ENCODE results near the gene LRRIQ4.

The LRRIQ4 gene

GRCh38 chr3:169812332-169813235 is at the start of gene LRRIQ4, which contains the start of gene LRRC34:
LRRIQ4 (plus strand) TSS chr3:169812870; CDS start chr3:169821922, 9,052 bp downstream.
LRRC34 (minus strand) TSS chr3:169812904; CDS start chr3:169812548, 356 bp downstream.
- Histone ChIP-seq H3K27ac (ENCODE audit: low read depth, low read length, poor library complexity, severe bottlenecking) (no peak within 1 kb of the TSS), H3K4me3 (ENCODE audit: low read depth, low read length, poor library complexity, severe bottlenecking) (peak within 1 kb of the TSS; percentile 65), H3K27me3 (ENCODE audit: insufficient read depth, low read length) (peaks cover 6% of the 10 kb centered on the region; the same call in 1 of the 2 replicates), H3F3A (ENCODE audit: insufficient read depth, low read length) (0 out of 2 replicates have a peak, but pooled peaks cover 6% of the 10 kb centered on the region), H3K9me2 (ENCODE audit: low read depth, low read length) (no peaks in the 10 kb centered on the region), H3K4me2 (ENCODE audit: low read length) (peak within 1 kb of the TSS; percentile 97), H3K9me3 (ENCODE audit: low read length) (peaks cover 8% of the 10 kb centered on the region), H3K9ac (ENCODE audit: low read length) (peak within 1 kb of the TSS; percentile 57), H2AFZ (ENCODE audit: low read length) (peak within 1 kb of the TSS; percentile 76), H3K79me2 (ENCODE audit: insufficient read depth, low read length) (no peaks in the 10 kb centered on the region), H3K4me1 (ENCODE audit: insufficient read depth, low read length, severe bottlenecking) (peaks cover 37% of the 10 kb centered on the region), H3K36me3 (ENCODE audit: insufficient read depth, low read length) (no peaks in the 10 kb centered on the region; the same call in 1 of the 2 replicates), H4K20me1 (ENCODE audit: insufficient read depth, low read length) (no peaks in the 10 kb centered on the region)
- TF ChIP-seq CTCF (IDR thresholded peaks at IDR 0.05; ENCODE audit: low read length), result no peak
- TF ChIP-seq EZH2 (IDR thresholded peaks at IDR 0.05; ENCODE audit: borderline replicate concordance, low read length), result no peak

- no peak for TF ChIP-seq EZH2 (IDR thresholded peaks at IDR 0.05; ENCODE audit: borderline replicate concordance, low read length)
- TF ChIP-seq CTCF (IDR thresholded peaks at IDR 0.05; ENCODE audit: low read length), result no peak; the same call in 1 of the 2 replicates
- Histone ChIP-seq H3K9me2 (ENCODE audit: low read depth, low read length) (no peaks in the 10 kb centered on the region), H2AFZ (ENCODE audit: low read length) (no peak overlapping the region), H3K4me1 (ENCODE audit: insufficient read depth, low read length, severe bottlenecking) (peaks cover 17% of the 10 kb centered on the region), H3K9me3 (ENCODE audit: low read length) (no peaks in the 10 kb centered on the region), H3K4me2 (ENCODE audit: low read length) (peak overlapping the region; percentile 63), H3K36me3 (ENCODE audit: insufficient read depth, low read length) (no peaks in the 10 kb centered on the region), H3F3A (ENCODE audit: insufficient read depth, low read length) (peaks cover 28% of the 10 kb centered on the region), H3K27ac (ENCODE audit: low read depth, low read length, poor library complexity, severe bottlenecking) (peak overlapping the region; percentile 90), H4K20me1 (ENCODE audit: insufficient read depth, low read length) (no peaks in the 10 kb centered on the region), H3K4me3 (ENCODE audit: low read depth, low read length, poor library complexity, severe bottlenecking) (peak overlapping the region; percentile 79), H3K79me2 (ENCODE audit: insufficient read depth, low read length) (no peaks in the 10 kb centered on the region), H3K27me3 (ENCODE audit: insufficient read depth, low read length) (no peaks in the 10 kb centered on the region), H3K9ac (ENCODE audit: low read length) (peak overlapping the region; percentile 91)
Observed at GRCh38 chr3:169764312-169764881, 48.3 kb upstream of the LRRIQ4 start.

- H3K4me1 ChIP-seq (ENCODE audit: insufficient read depth, low read length, severe bottlenecking), result peaks cover 21% of the 10 kb centered on the region
- TF ChIP-seq EZH2 (IDR thresholded peaks at IDR 0.05; ENCODE audit: borderline replicate concordance, low read length), result no peak
- TF ChIP-seq CTCF (IDR thresholded peaks at IDR 0.05; ENCODE audit: low read length), result no peak; the same call in 1 of the 2 replicates
- peak within 1 kb of the TSS; percentile 63 for H3K4me2 ChIP-seq (ENCODE audit: low read length)
- no peaks in the 10 kb centered on the region for H3K79me2 ChIP-seq (ENCODE audit: insufficient read depth, low read length)
- no peaks in the 10 kb centered on the region for H3K9me3 ChIP-seq (ENCODE audit: low read length)
- peaks cover 33% of the 10 kb centered on the region for H3F3A ChIP-seq (ENCODE audit: insufficient read depth, low read length)
- H3K27me3 ChIP-seq (ENCODE audit: insufficient read depth, low read length), result no peaks in the 10 kb centered on the region
- H3K27ac ChIP-seq (ENCODE audit: low read depth, low read length, poor library complexity, severe bottlenecking), result peak within 1 kb of the TSS; percentile 90
- peak within 1 kb of the TSS; percentile 91 for H3K9ac ChIP-seq (ENCODE audit: low read length)
- no peaks in the 10 kb centered on the region for H4K20me1 ChIP-seq (ENCODE audit: insufficient read depth, low read length)
- peak within 1 kb of the TSS; percentile 79 for H3K4me3 ChIP-seq (ENCODE audit: low read depth, low read length, poor library complexity, severe bottlenecking)
- no peaks in the 10 kb centered on the region for H3K9me2 ChIP-seq (ENCODE audit: low read depth, low read length)
- H3K36me3 ChIP-seq (ENCODE audit: insufficient read depth, low read length), result no peaks in the 10 kb centered on the region
- H2AFZ ChIP-seq (ENCODE audit: low read length), result 0 out of 2 replicates have a peak within 1 kb of the TSS, but pooled peaks have one; percentile 12
Observed at GRCh38 chr3:169764882-169765612, 47.6 kb upstream of the LRRIQ4 start, which contains the start of gene TERC. TERC (minus strand) TSS chr3:169765060.

Measured in OCI-LY1 (cell line).